A673 (cell line): Measurements from ENCODE around the gene DNAJC13.

Experiments
- CTCF ChIP-seq: fragments of 300-800, 200-600 bp; sonication (generic); conservative IDR thresholded peaks from 2 replicates; pipeline ENCODE4 v1.5.1; 2017; ENCODE audit warnings: low read depth, mild to moderate bottlenecking, antibody characterized with exemption, low read length, moderate library complexity, mixed read lengths
- EZH2 ChIP-seq: fragments of 200-600 bp; sonication (generic); IDR thresholded peaks from 2 replicates; pipeline ENCODE4 v1.6.1; 2017; ENCODE audit warnings: borderline replicate concordance, low read depth, mild to moderate bottlenecking, mixed read lengths, antibody characterized with exemption, low read length; ENCODE audit not compliant: poor library complexity, severe bottlenecking

- TF ChIP-seq EZH2 = no peak
- TF ChIP-seq CTCF = no peak
Measured at GRCh38 chr3:132435224-132435910, 18.1 kb downstream of the DNAJC13 start.
